ENCODE data around the gene SLC35F1. TPM values are rescaled to one million over a fixed set of nuclear protein-coding genes. Genes with fewer than 3 reads are reported as not detected.

Gene SLC35F1
- total RNA-seq, 1 experiment from 2014 or later = not detected

DNA sequence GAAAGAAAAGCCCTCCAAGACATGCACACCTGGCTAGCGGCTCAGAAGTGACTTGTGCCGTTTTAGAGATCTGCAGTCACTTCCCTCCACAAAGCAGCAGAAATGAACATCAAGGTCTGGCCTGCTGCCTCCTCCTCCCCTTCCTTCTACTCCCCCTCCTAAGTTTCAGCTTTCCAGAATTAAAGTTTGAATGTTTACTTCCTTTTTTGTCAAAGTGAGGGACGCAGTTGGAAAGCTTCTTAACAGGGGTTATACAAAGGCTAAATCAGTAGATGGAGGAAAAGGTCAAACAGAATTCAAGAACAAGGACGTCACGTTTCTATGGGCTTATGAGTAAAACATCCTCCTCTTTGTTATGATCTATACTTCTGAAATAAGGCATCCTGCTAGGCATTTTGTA lies 227.7 kb downstream of the SLC35F1 start:
- H3K27me3 ChIP-seq (ENCODE audit: insufficient read depth, low read depth) = no peaks in the 10 kb centered on the region
- H4K20me1 ChIP-seq (ENCODE audit: insufficient read depth) = no peaks in the 10 kb centered on the region
- H3K9me3 ChIP-seq (ENCODE audit: insufficient read depth, low read depth) = 0 out of 2 replicates have a peak, but pooled peaks cover 3% of the 10 kb centered on the region
- intact Hi-C loops (cut with micrococcal nuclease; ENCODE audit: unreplicated experiment) = no loop called here
- no peak for TF ChIP-seq EZH2 (IDR thresholded peaks at IDR 0.05; ENCODE audit: low read depth)
- TF ChIP-seq, protein P1, sequence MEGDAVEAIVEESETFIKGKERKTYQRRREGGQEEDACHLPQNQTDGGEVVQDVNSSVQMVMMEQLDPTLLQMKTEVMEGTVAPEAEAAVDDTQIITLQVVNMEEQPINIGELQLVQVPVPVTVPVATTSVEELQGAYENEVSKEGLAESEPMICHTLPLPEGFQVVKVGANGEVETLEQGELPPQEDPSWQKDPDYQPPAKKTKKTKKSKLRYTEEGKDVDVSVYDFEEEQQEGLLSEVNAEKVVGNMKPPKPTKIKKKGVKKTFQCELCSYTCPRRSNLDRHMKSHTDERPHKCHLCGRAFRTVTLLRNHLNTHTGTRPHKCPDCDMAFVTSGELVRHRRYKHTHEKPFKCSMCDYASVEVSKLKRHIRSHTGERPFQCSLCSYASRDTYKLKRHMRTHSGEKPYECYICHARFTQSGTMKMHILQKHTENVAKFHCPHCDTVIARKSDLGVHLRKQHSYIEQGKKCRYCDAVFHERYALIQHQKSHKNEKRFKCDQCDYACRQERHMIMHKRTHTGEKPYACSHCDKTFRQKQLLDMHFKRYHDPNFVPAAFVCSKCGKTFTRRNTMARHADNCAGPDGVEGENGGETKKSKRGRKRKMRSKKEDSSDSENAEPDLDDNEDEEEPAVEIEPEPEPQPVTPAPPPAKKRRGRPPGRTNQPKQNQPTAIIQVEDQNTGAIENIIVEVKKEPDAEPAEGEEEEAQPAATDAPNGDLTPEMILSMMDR (conservative IDR thresholded peaks at IDR 0.05) = no peak
- no peak overlapping the region for H3K4me2 ChIP-seq
- H3K4me1 ChIP-seq (replicated peaks; ENCODE audit: insufficient read depth) = no peaks in the 10 kb centered on the region
- no peak overlapping the region for H3K27ac ChIP-seq
- CTCF ChIA-PET = no interaction called here
- H3K79me2 ChIP-seq (ENCODE audit: low read depth) = no peaks in the 10 kb centered on the region
- POLR2A ChIA-PET (ENCODE audit: unreplicated experiment) = no interaction called here
- H3K4me3 ChIP-seq = no peak overlapping the region
- DNase-seq = no peak
- H2AFZ ChIP-seq = no peak overlapping the region
- BruUV-seq (replicated peaks) = no TSS peak
- H3K9me2 ChIP-seq (ENCODE audit: insufficient read depth) = no peaks in the 10 kb centered on the region
- H3F3A ChIP-seq (ENCODE audit: insufficient read depth, low read depth) = no peaks in the 10 kb centered on the region
- H3K36me3 ChIP-seq (ENCODE audit: low read depth) = no peaks in the 10 kb centered on the region

GRCh38 chr6:118135371-118135770 lies 228.3 kb downstream of the SLC35F1 start:
- no peaks in the 10 kb centered on the region for H3K9me2 ChIP-seq (ENCODE audit: insufficient read depth)
- H2AFZ ChIP-seq = no peak overlapping the region
- H3K9me3 ChIP-seq (ENCODE audit: insufficient read depth, low read depth) = 0 out of 2 replicates have a peak, but pooled peaks cover 3% of the 10 kb centered on the region
- no peaks in the 10 kb centered on the region for H4K20me1 ChIP-seq (ENCODE audit: insufficient read depth)
- no peaks in the 10 kb centered on the region for H3K36me3 ChIP-seq (ENCODE audit: low read depth)
- intact Hi-C loops (cut with micrococcal nuclease; ENCODE audit: unreplicated experiment) = no loop called here
- H3K27ac ChIP-seq = no peak overlapping the region
- H3F3A ChIP-seq (ENCODE audit: insufficient read depth, low read depth) = no peaks in the 10 kb centered on the region
- TF ChIP-seq, protein P1 (conservative IDR thresholded peaks at IDR 0.05) = no peak
- TF ChIP-seq EZH2 (IDR thresholded peaks at IDR 0.05; ENCODE audit: low read depth) = no peak
- no TSS peak for BruUV-seq (replicated peaks)
- POLR2A ChIA-PET (ENCODE audit: unreplicated experiment) = no interaction called here
- no peaks in the 10 kb centered on the region for H3K4me1 ChIP-seq (replicated peaks; ENCODE audit: insufficient read depth)
- DNase-seq = no peak
- CTCF ChIA-PET = no interaction called here
- no peak overlapping the region for H3K4me3 ChIP-seq
- H3K27me3 ChIP-seq (ENCODE audit: insufficient read depth, low read depth) = no peaks in the 10 kb centered on the region
- H3K79me2 ChIP-seq (ENCODE audit: low read depth) = no peaks in the 10 kb centered on the region
- no peak overlapping the region for H3K4me2 ChIP-seq

DNA sequence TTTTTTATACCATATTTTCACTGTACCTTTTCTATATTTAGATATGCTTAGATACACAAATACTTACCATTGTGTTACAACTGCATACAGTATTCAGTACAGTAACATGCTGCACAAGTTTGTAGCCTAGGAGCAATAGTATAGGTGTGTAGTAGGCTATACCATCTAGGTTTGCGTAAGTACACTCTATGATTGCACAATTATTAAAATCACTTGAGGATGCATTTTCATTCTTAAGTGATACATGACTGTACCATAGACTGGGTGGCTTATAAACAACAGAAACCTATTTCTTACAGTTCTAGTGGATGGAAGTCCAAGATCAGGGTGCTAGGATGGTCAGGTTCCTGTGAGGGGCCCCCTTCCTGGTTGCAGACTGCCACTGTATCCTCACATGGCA lies 234.1 kb downstream of the SLC35F1 start:
- H3K79me2 ChIP-seq (ENCODE audit: low read depth) = no peaks in the 10 kb centered on the region
- no peaks in the 10 kb centered on the region for H3F3A ChIP-seq (ENCODE audit: insufficient read depth, low read depth)
- H3K27me3 ChIP-seq (ENCODE audit: insufficient read depth, low read depth) = no peaks in the 10 kb centered on the region
- no peak overlapping the region for H3K27ac ChIP-seq
- no peaks in the 10 kb centered on the region for H3K4me1 ChIP-seq (replicated peaks; ENCODE audit: insufficient read depth)
- no peaks in the 10 kb centered on the region for H3K9me2 ChIP-seq (ENCODE audit: insufficient read depth)
- H3K36me3 ChIP-seq (ENCODE audit: low read depth) = no peaks in the 10 kb centered on the region
- H3K4me3 ChIP-seq = no peak overlapping the region
- ChIA-PET POLR2A (ENCODE audit: unreplicated experiment) (no interaction called here), CTCF (no interaction called here)
- H2AFZ ChIP-seq = no peak overlapping the region
- intact Hi-C loops (cut with micrococcal nuclease; ENCODE audit: unreplicated experiment) = no loop called here
- H4K20me1 ChIP-seq (ENCODE audit: insufficient read depth) = no peaks in the 10 kb centered on the region
- no TSS peak for BruUV-seq (replicated peaks)
- no peak for DNase-seq
- TF ChIP-seq, protein P1 (conservative IDR thresholded peaks at IDR 0.05) = no peak
- no peak overlapping the region for H3K4me2 ChIP-seq
- H3K9me3 ChIP-seq (ENCODE audit: insufficient read depth, low read depth) = 0 out of 2 replicates have a peak, but pooled peaks cover 2% of the 10 kb centered on the region

Data from PC-9 (cell line).